ENCODE measurements around the gene CDON.

- no peak for TF ChIP-seq CTCF (IDR thresholded peaks at IDR 0.05)
- no peak for TF ChIP-seq POLR2A (IDR thresholded peaks at IDR 0.05)
These were observed 131.0 kb downstream of the CDON start for GRCh38 chr11:125931668-125932067.
